Thyroid gland (tissue), 4 donors: ENCODE results near the gene LLCFC1. TPM values are rescaled to one million over a fixed set of nuclear protein-coding genes. Genes with fewer than 3 reads are reported as not detected.

Experiments
- DNase-seq, 2 donors: peaks; one replicate each; pipeline ENCODE4 v3.0.0-alpha.2; 2019
- H3K27ac ChIP-seq, 3 donors: fragments of 200-600 bp; sonication (generic); 1 replicate in 2 of 3; 2 replicates in 1 of 3; pipeline ENCODE4 v1.5.1; 2016 to 2019; ENCODE audit warnings: mild to moderate bottlenecking in 1 of 3, moderate library complexity in 1 of 3
- H3K27me3 ChIP-seq: fragments of 200-600 bp; sonication (generic); one replicate; pipeline ENCODE4 v1.5.1; 2019
- H3K36me3 ChIP-seq, 2 donors: fragments of 200-600 bp; sonication (generic); one replicate each; pipeline ENCODE4 v1.5.1; 2016 to 2019
- H3K4me1 ChIP-seq, 2 donors: fragments of 200-600 bp; sonication (generic); one replicate each; pipeline ENCODE4 v1.5.1; 2017 to 2019
- H3K4me3 ChIP-seq, 3 donors: fragments of 200-600 bp; sonication (generic); replicated peaks in 1 of 3; 1 replicate in 2 of 3; 2 replicates in 1 of 3; pipeline ENCODE4 v1.5.1; 2016; ENCODE audit warnings: mild to moderate bottlenecking in 1 of 3
- H3K9me3 ChIP-seq: fragments of 200-600 bp; sonication (generic); one replicate; pipeline ENCODE4 v1.5.1; 2017
- POLR2A ChIP-seq, 2 donors: fragments of 450-650 bp; IDR thresholded peaks; one replicate each; pipeline ENCODE4 v1.6.1; 2017; ENCODE audit warnings: antibody characterized with exemption in 2 of 2, mild to moderate bottlenecking in 2 of 2, moderate library complexity in 1 of 2
- WGBS, 2 donors: methylation state at CpG; one replicate each; pipeline ENCODE4 v1.1.5; 2017; 5-methylcytosine and 5-hydroxymethylcytosine counted together
- intact Hi-C: fragments of 100-400 bp; cut with DNase I; formaldehyde crosslinking; loops from one replicate; pipeline ENCODE4 v1.15.1; 2023
- total RNA-seq, 4 donors: library from RNA; depleted of rRNA; stranded (reverse); fragments of >200 nt; gene quantifications; one replicate each; pipeline ENCODE4 v1.2.3, GENCODE V29; 2016
- TF ChIP-seq, protein P1 (sequence below), 6 experiments: fragments of 200-600 bp in 3 of 6; fragments of 450-650 bp in 3 of 6; sonication (generic) in 3 of 6; IDR thresholded peaks; one replicate each; pipeline ENCODE4 v1.5.1; 2016 to 2019; ENCODE audit warnings: antibody characterized with exemption in 6 of 6, mild to moderate bottlenecking in 2 of 6, inconsistent platforms in 1 of 6, moderate library complexity in 1 of 6

The LLCFC1 gene
- total RNA-seq, 4 donors from 2014 or later, result 0.67 TPM; not detected in 3

DNA sequence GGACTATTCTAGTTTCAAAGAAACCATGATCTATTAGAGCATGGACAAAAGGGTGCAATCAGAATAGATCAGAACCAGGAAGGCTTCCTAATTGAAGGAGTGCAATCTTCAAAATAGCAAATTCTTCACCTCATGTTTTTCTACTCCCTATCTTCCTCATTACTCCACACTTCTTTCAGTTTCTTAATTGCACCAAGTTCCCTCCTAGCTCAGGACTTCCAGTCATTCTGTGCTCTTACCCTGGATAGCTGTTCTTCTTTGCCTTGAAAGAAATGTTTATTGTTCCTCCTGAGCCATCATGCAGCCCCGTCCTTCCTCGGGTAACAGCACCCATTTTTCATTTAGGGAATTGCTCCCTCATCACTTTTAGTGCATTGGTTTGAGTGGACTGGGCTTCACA lies 28.8 kb upstream of the LLCFC1 start:
- DNase-seq, result no peak
- intact Hi-C loops, result no loop called here
- Histone ChIP-seq H3K27ac (no peak overlapping the region), H3K36me3 (no peaks in the 10 kb centered on the region), H3K4me1 (no peaks in the 10 kb centered on the region), H3K9me3 (no peaks in the 10 kb centered on the region), H3K4me3 (no peak overlapping the region), H3K27me3 (no peaks in the 10 kb centered on the region)
- 80 to 91% methylated on average over 2 of the region's 2 CpGs for WGBS, 2 donors
- TF ChIP-seq, protein P1, sequence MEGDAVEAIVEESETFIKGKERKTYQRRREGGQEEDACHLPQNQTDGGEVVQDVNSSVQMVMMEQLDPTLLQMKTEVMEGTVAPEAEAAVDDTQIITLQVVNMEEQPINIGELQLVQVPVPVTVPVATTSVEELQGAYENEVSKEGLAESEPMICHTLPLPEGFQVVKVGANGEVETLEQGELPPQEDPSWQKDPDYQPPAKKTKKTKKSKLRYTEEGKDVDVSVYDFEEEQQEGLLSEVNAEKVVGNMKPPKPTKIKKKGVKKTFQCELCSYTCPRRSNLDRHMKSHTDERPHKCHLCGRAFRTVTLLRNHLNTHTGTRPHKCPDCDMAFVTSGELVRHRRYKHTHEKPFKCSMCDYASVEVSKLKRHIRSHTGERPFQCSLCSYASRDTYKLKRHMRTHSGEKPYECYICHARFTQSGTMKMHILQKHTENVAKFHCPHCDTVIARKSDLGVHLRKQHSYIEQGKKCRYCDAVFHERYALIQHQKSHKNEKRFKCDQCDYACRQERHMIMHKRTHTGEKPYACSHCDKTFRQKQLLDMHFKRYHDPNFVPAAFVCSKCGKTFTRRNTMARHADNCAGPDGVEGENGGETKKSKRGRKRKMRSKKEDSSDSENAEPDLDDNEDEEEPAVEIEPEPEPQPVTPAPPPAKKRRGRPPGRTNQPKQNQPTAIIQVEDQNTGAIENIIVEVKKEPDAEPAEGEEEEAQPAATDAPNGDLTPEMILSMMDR (IDR thresholded peaks at IDR 0.05), result no peak
- TF ChIP-seq POLR2A (IDR thresholded peaks at IDR 0.05), result no peak

DNA sequence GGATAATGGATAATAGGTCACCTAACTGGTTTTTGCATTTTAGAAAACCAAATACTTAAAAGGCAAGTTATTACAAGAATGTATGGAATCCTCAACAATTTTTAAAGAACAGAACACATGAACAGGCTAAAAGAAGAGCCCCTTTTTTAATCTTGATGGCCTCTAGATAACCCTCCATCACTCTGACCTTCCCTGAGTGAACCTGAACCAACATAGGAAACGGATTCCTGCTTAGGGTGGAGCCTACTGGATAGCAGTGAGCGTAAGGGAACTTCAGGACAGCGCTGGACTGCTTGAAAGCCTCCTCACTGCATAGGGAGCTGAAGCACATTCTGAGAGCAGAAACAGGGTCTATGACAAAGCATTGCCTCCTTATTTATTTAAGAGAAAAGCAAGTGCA lies 26.2 kb upstream of the LLCFC1 start:
- no peak for DNase-seq
- H3K27ac ChIP-seq, result no peak overlapping the region
- no peak overlapping the region for H3K4me3 ChIP-seq
- H3K9me3 ChIP-seq, result no peaks in the 10 kb centered on the region
- TF ChIP-seq, protein P1 (IDR thresholded peaks at IDR 0.05), result no peak
- TF ChIP-seq POLR2A (IDR thresholded peaks at IDR 0.05), result no peak
- no peaks in the 10 kb centered on the region for H3K4me1 ChIP-seq
- H3K36me3 ChIP-seq, result no peaks in the 10 kb centered on the region
- intact Hi-C loops, result no loop called here
- WGBS, 2 donors, result 62 to 65% methylated on average over 3 of the region's 3 CpGs
- no peaks in the 10 kb centered on the region for H3K27me3 ChIP-seq

DNA sequence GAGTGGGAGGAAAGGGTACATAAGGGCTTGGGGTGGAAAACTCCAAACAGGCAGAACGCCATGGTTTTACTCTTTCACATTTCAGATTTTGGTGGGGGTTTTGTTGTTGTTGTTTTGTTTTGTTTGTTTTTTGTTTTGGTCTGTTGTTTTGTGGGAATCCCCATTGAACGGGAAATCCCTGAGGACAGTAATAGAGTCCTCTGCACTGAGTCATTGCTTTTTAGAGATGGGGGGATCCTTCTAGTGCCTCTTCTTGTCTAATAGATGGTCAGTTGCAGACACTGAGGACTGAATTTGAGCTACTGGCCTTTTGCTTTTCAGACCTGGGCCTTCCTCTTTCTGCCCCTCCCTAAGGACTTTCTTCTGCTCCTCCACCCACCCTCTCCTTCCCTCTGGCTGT lies 25.7 kb upstream of the LLCFC1 start:
- intact Hi-C loops, result no loop called here
- H3K4me1 ChIP-seq, result no peaks in the 10 kb centered on the region
- DNase-seq, result no peak
- no peak overlapping the region for H3K27ac ChIP-seq
- no peak for TF ChIP-seq POLR2A (IDR thresholded peaks at IDR 0.05)
- TF ChIP-seq, protein P1 (IDR thresholded peaks at IDR 0.05), result no peak
- H3K4me3 ChIP-seq, result no peak overlapping the region
- no peaks in the 10 kb centered on the region for H3K9me3 ChIP-seq
- no peaks in the 10 kb centered on the region for H3K27me3 ChIP-seq
- no peaks in the 10 kb centered on the region for H3K36me3 ChIP-seq
- whole genome bisulfite sequencing, 2 donors, result 87 to 91% methylated on average over 2 of the region's 2 CpGs

DNA sequence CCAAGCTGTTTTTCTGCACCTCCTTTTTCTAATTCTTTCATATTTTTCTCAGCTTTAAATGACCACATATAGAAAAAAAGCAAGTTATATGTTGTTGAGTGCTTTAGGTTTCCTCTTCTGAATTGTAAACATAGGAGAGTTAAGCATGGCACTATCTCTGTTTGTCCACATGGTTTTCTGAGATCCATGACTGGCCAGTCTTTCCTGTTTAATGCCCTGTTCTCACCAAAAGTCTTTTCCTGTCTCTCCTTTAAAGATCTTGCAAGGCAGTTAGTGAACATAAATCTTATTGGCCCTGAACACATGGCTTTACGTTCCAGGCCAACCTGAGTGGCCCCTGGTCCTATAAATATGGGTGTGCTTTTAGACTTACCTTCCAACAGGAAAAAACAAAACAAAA lies 25.2 kb upstream of the LLCFC1 start:
- intact Hi-C loops, result no loop called here
- Histone ChIP-seq H3K4me1 (no peaks in the 10 kb centered on the region), H3K27ac (no peak overlapping the region), H3K36me3 (no peaks in the 10 kb centered on the region), H3K4me3 (no peak overlapping the region), H3K9me3 (no peaks in the 10 kb centered on the region), H3K27me3 (no peaks in the 10 kb centered on the region)
- DNase-seq, result no peak
- no peak for TF ChIP-seq POLR2A (IDR thresholded peaks at IDR 0.05)
- TF ChIP-seq, protein P1 (IDR thresholded peaks at IDR 0.05), result no peak
- WGBS, 2 donors, result 72 to 81% methylated on average over 1 of the region's 1 CpG

DNA sequence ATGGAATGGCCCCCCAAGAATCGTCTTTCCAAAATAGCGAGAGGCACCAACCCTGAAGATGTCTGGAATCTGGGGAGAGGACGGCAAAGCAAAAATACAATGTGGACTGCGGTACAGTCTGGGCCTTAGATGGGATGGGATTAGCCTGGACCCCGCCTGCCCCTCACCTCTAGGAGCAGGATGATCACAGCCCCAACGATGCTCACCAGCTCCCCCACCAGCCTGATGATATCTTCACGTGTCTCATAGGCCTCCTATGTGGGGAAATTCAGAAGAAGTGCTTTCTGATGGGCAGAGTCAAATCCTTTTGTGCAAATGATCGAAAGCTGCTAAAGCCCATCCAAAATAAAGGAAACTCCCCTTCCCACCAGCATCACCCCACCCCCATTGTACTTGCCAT lies 24.0 kb upstream of the LLCFC1 start:
- TF ChIP-seq, protein P1 (IDR thresholded peaks at IDR 0.05), result no peak
- TF ChIP-seq POLR2A (IDR thresholded peaks at IDR 0.05), result no peak

More for the DNA sequence above, 24.0 kb upstream of the LLCFC1 start:
- H3K4me1 ChIP-seq, result no peaks in the 10 kb centered on the region
- no peak for DNase-seq
- H3K27me3 ChIP-seq, result no peaks in the 10 kb centered on the region
- H3K36me3 ChIP-seq, result no peaks in the 10 kb centered on the region
- H3K4me3 ChIP-seq, result no peak overlapping the region
- no peak overlapping the region for H3K27ac ChIP-seq
- WGBS, 2 donors, result 92% methylated on average over 8 of the region's 8 CpGs
- no peaks in the 10 kb centered on the region for H3K9me3 ChIP-seq
- intact Hi-C loops, result no loop called here
